HG03135 (cell line): ENCODE results near the gene MED27.

Experiments used
- ATAC-seq: cut with Tn5 transposase; IDR thresholded peaks from one replicate; pipeline ENCODE4 v1.9.1; 2021; ENCODE audit warnings: mild to moderate bottlenecking, moderate library complexity; ENCODE audit not compliant: unreplicated experiment

Gene MED27

GRCh38 chr9:131839281-131840084 lies 240.2 kb downstream of the MED27 start:
- ATAC-seq, result no peak

- no peak for ATAC-seq
These were observed 241.0 kb downstream of the MED27 start for GRCh38 chr9:131838530-131839280.

GRCh38 chr9:131837836-131838235 lies 241.8 kb downstream of the MED27 start:
- ATAC-seq, result no peak

- no peak for ATAC-seq
These were observed 242.4 kb downstream of the MED27 start for GRCh38 chr9:131837316-131837715.

- no peak for ATAC-seq
These were observed 242.9 kb downstream of the MED27 start for GRCh38 chr9:131836607-131837315.

- no peak for ATAC-seq
These were observed 243.6 kb downstream of the MED27 start for GRCh38 chr9:131836021-131836420.

- no peak for ATAC-seq
These were observed 244.3 kb downstream of the MED27 start for GRCh38 chr9:131835151-131835910.

GRCh38 chr9:131834721-131835120 lies 244.9 kb downstream of the MED27 start:
- no peak for ATAC-seq

GRCh38 chr9:131833906-131834305 lies 245.8 kb downstream of the MED27 start:
- ATAC-seq, result no peak

GRCh38 chr9:131833083-131833482 lies 246.6 kb downstream of the MED27 start:
- no peak for ATAC-seq

- ATAC-seq, result no peak
These were observed 248.1 kb downstream of the MED27 start for GRCh38 chr9:131831380-131832165.

- ATAC-seq, result no peak
These were observed 251.8 kb downstream of the MED27 start for GRCh38 chr9:131827821-131828369.

GRCh38 chr9:131826966-131827525 lies 252.6 kb downstream of the MED27 start:
- ATAC-seq, result no peak

- ATAC-seq, result no peak
These were observed 253.6 kb downstream of the MED27 start for GRCh38 chr9:131826053-131826452.

GRCh38 chr9:131824953-131825495 lies 254.6 kb downstream of the MED27 start:
- no peak for ATAC-seq

GRCh38 chr9:131824155-131824594 lies 255.5 kb downstream of the MED27 start:
- no peak for ATAC-seq

GRCh38 chr9:131823701-131824146 lies 255.9 kb downstream of the MED27 start:
- no peak for ATAC-seq

- no peak for ATAC-seq
These were observed 261.6 kb downstream of the MED27 start for GRCh38 chr9:131818089-131818488.

- no peak for ATAC-seq
These were observed 262.0 kb downstream of the MED27 start for GRCh38 chr9:131817627-131818026.
